Uterus (tissue), 4 donors: ENCODE measurements around the gene MINDY4. TPM values are rescaled to one million over a fixed set of nuclear protein-coding genes. Genes with fewer than 3 reads are reported as not detected.

Experiments used
- DNase-seq, 2 donors: peaks; one replicate each; pipeline ENCODE4 v3.0.0-alpha.2; 2019 to 2020
- H3K27ac ChIP-seq, 2 donors: fragments of 200-600 bp; sonication (generic); 1 replicate in 1 of 2; 2 replicates in 1 of 2; pipeline ENCODE4 v1.5.1; 2016 to 2018
- H3K27me3 ChIP-seq, 2 donors: fragments of 200-600 bp; sonication (generic); one replicate each; pipeline ENCODE4 v1.5.1; 2018 to 2019; ENCODE audit warnings: control low read depth in 1 of 2
- H3K36me3 ChIP-seq, 2 donors: fragments of 200-600 bp; sonication (generic); one replicate each; pipeline ENCODE4 v1.5.1; 2019; ENCODE audit warnings: control low read depth in 1 of 2
- H3K4me1 ChIP-seq, 2 donors: fragments of 200-600 bp; sonication (generic); one replicate each; pipeline ENCODE4 v1.5.1; 2018 to 2019; ENCODE audit warnings: control low read depth in 1 of 2
- H3K4me3 ChIP-seq, 2 donors: fragments of 200-600 bp; sonication (generic); 1 replicate in 1 of 2; 2 replicates in 1 of 2; pipeline ENCODE4 v1.5.1; 2018 to 2019; ENCODE audit warnings: mild to moderate bottlenecking in 1 of 2
- H3K9me3 ChIP-seq, 2 donors: fragments of 200-600 bp; sonication (generic); one replicate each; pipeline ENCODE4 v1.5.1; 2019; ENCODE audit warnings: control low read depth in 1 of 2
- POLR2A ChIP-seq, 2 donors: fragments of 450-650 bp; IDR thresholded peaks; one replicate each; pipeline ENCODE4 v1.6.1; 2016; ENCODE audit warnings: antibody characterized with exemption in 2 of 2, mild to moderate bottlenecking in 1 of 2, moderate library complexity in 1 of 2
- intact Hi-C: fragments of 100-400 bp; cut with DNase I; formaldehyde crosslinking; loops from one replicate; pipeline ENCODE4 v1.15.1; 2023; ENCODE audit warnings: low total_unique reads
- total RNA-seq, 4 donors: library from RNA; depleted of rRNA in 3 of 4; stranded (reverse); fragments of >200 nt in 3 of 4; gene quantifications; one replicate each; pipeline versions ENCODE4 v1.1.0 to v1.2.4, GENCODE V29; 2014 to 2023
- TF ChIP-seq, protein P1 (sequence below), 4 experiments: fragments of 200-600 bp in 2 of 4; fragments of 450-650 bp in 2 of 4; sonication (generic) in 2 of 4; IDR thresholded peaks; one replicate each; pipeline ENCODE4 v1.5.1; 2016 to 2019; ENCODE audit warnings: antibody characterized with exemption in 4 of 4, mild to moderate bottlenecking in 2 of 4, moderate library complexity in 1 of 4
- donor health status: DM: yes; HTN: yes; CAD: no.

MINDY4 gene
- total RNA-seq, 4 donors from 2014 or later = 14.7 to 23.8 (median 16.9) TPM

DNA sequence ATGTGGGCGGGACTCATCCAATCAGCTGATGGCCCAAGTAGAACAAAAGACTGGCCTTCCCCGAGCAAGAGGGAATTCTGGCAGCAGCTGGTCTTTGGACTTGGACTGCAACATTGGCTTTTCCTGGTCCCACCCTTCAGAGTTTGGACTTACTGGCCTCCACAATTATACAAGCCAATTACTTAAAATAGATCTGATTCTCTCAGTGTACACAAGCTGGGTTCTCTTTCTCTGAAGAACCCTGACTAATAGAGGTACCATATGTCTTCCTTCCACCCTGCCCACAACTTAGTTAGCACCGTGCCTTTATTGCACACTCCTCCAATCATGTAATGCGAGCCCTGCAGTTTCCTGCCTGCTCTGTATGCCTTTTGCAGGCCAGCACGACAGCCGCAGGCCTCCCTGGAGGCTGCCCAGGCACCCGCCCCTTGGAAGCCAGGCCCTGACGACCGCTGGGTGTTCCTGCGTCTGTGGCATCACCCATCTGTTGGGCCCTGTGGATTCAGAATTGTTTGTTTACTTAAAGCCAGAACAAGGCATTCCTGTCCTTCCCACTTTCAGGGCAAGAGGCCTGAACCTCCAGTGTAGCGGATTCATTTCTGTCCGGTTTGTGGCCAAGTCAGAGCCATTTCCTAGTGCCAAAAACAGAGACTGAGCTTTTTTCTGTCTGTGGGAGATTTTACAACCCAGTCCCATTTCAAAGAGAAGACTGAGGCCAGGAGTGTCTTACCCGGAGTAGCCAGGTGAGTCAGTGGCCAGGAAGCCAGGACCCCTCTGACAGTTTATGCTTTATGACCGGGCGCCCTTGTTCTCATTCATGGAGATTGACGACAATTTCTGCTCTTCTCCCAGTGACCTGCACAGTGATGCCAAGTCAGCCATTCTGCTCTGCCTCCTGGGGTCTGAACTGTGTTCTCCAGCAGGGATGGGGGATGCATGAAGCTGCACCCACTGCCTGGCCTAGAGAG, 20.2 kb upstream of the MINDY4 start:
- peak overlapping the region; percentile 65 to 81 for H3K27ac ChIP-seq
- H3K4me1 ChIP-seq = peaks cover 0 to 7% of the 10 kb centered on the region in 2 donors
- no peak for TF ChIP-seq POLR2A (IDR thresholded peaks at IDR 0.05)
- TF ChIP-seq, protein P1, sequence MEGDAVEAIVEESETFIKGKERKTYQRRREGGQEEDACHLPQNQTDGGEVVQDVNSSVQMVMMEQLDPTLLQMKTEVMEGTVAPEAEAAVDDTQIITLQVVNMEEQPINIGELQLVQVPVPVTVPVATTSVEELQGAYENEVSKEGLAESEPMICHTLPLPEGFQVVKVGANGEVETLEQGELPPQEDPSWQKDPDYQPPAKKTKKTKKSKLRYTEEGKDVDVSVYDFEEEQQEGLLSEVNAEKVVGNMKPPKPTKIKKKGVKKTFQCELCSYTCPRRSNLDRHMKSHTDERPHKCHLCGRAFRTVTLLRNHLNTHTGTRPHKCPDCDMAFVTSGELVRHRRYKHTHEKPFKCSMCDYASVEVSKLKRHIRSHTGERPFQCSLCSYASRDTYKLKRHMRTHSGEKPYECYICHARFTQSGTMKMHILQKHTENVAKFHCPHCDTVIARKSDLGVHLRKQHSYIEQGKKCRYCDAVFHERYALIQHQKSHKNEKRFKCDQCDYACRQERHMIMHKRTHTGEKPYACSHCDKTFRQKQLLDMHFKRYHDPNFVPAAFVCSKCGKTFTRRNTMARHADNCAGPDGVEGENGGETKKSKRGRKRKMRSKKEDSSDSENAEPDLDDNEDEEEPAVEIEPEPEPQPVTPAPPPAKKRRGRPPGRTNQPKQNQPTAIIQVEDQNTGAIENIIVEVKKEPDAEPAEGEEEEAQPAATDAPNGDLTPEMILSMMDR (IDR thresholded peaks at IDR 0.05) = no peak
- H3K36me3 ChIP-seq = no peaks in the 10 kb centered on the region
- intact Hi-C loops = no loop called here
- peak; percentile 42 to 54 for DNase-seq
- no peaks in the 10 kb centered on the region for H3K9me3 ChIP-seq
- no peak overlapping the region for H3K4me3 ChIP-seq
- no peaks in the 10 kb centered on the region for H3K27me3 ChIP-seq

DNA sequence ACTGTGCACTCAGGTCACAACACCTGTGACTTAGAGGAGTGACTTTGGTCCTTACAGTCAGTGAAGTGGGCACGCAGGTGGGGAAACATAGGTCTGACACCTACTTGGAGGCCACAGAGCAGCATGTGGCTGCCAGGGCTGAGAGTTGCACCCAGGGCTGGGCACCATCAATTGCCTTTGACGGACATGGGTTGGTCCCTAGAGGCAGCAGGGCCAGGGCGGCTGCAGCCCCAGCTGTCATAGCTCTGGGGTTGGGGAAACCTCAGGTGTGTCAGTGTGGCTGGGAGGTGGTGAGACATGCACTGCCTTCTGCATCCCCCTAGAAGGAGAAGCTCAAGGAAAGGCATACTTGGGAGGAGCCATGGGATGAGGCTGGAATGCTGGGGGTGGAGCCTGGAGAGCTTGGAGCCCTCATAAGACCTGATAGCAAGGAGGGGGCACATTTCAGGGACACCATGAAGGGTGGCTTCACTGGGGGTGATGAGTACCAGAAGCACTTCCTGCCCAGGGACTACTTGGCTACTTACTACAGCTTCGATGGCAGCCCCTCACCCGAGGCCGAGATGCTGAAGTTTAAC, 19.4 kb upstream of the MINDY4 start, which contains the start of gene INMT:
TSS of gene INMT (plus strand) at position 440 of the 578 bp plus-strand sequence. CDS start at position 456, 16 bp downstream.
- peak in 1 of 2 donors; percentile 46 for DNase-seq
- intact Hi-C loops = no loop called here
- peak within 1 kb of the TSS in 1 of 2 donors; percentile 21 for H3K4me3 ChIP-seq

DNA sequence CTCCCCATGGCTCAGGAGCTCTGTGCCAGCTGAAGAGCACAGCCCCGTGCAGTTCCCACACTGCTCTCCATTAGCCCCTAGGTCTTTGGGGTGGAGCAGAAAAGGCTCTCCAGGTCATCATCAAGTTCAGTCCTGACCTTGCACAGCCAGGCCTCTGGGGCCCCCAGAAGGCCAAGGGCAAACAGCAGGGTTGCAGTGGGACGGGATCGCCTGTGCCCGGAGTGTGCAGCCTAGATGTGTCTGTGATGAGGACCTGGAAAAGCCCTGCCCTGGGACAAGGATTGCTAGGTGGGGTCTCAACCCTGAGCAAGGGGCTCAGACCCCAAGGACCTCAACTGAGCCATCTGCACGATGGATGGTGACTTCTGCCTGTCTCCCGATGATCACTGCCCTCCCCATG, 18.7 kb upstream of the MINDY4 start:
- Histone ChIP-seq H3K36me3 (no peaks in the 10 kb centered on the region), H3K27ac (peak overlapping the region; percentile 65 to 81), H3K4me1 (peaks cover 0 to 7% of the 10 kb centered on the region in 2 donors), H3K9me3 (no peaks in the 10 kb centered on the region), H3K4me3 (peak overlapping the region in 1 of 2 donors; percentile 21), H3K27me3 (no peaks in the 10 kb centered on the region)
- intact Hi-C loops = no loop called here
- DNase-seq = no peak
- TF ChIP-seq, protein P1 (IDR thresholded peaks at IDR 0.05) = no peak
- TF ChIP-seq POLR2A (IDR thresholded peaks at IDR 0.05) = no peak

More for the DNA sequence above, 19.4 kb upstream of the MINDY4 start, which contains the start of gene INMT:
- Histone ChIP-seq H3K9me3 (no peaks in the 10 kb centered on the region), H3K36me3 (no peaks in the 10 kb centered on the region), H3K27ac (peak within 1 kb of the TSS; percentile 65 to 81), H3K4me1 (peaks cover 0 to 7% of the 10 kb centered on the region in 2 donors), H3K27me3 (no peaks in the 10 kb centered on the region)
- TF ChIP-seq, protein P1 (IDR thresholded peaks at IDR 0.05) = no peak
- TF ChIP-seq POLR2A (IDR thresholded peaks at IDR 0.05) = no peak

DNA sequence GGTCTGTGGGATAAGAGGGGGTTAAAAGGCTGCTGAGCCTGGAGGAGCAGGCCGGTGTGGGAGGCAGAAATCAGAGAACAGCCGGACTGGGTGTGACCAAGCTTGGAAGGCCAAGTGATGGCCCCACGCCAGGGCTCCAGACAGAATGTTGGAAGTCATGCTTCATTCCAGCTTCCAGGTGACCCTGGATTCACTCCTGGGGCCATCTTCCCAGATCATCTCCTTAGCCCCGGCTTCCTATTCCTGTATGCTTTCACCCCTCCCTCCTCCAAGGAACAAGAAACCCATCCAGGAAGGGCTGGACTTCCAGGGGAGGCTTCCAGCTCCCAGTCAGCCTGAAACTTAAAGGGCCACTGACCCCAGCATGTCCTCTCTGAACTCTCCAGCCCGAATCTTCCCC, 18.2 kb upstream of the MINDY4 start:
- Histone ChIP-seq H3K4me3 (peak overlapping the region in 1 of 2 donors; percentile 21), H3K36me3 (no peaks in the 10 kb centered on the region), H3K9me3 (no peaks in the 10 kb centered on the region), H3K27ac (peak overlapping the region; percentile 65 to 81), H3K27me3 (no peaks in the 10 kb centered on the region), H3K4me1 (peaks cover 0 to 7% of the 10 kb centered on the region in 2 donors)
- TF ChIP-seq POLR2A (IDR thresholded peaks at IDR 0.05) = no peak
- TF ChIP-seq, protein P1 (IDR thresholded peaks at IDR 0.05) = no peak
- DNase-seq = peak; percentile 82 to 89
- intact Hi-C loops = no loop called here
